C4-2B (cell line): ENCODE results near the gene CEP250.

Source experiments
- H3K27ac ChIP-seq: fragments of 450-650 bp; 2 replicates; pipeline ENCODE4 v1.5.1; 2017
- CTCF ChIP-seq: fragments of 450-650 bp; conservative IDR thresholded peaks from 2 replicates; pipeline ENCODE4 v1.5.1; 2017; ENCODE audit warnings: mild to moderate bottlenecking
- ZFX ChIP-seq: fragments of 450-650 bp; IDR thresholded peaks from 2 replicates; pipeline ENCODE4 v1.6.1; 2017

The CEP250 gene

GRCh38 chr20:35487479-35487878 is 32.1 kb downstream of the CEP250 start:
- H3K27ac ChIP-seq = no peak overlapping the region
- TF ChIP-seq ZFX (no peak), CTCF (no peak)

GRCh38 chr20:35489717-35490116 is 34.3 kb downstream of the CEP250 start:
- H3K27ac ChIP-seq = no peak overlapping the region

GRCh38 chr20:35490736-35491181 is 35.4 kb downstream of the CEP250 start:
- H3K27ac ChIP-seq = no peak overlapping the region
- TF ChIP-seq CTCF = no peak

More at GRCh38 chr20:35489717-35490116, 34.3 kb downstream of the CEP250 start:
- TF ChIP-seq CTCF = no peak
- TF ChIP-seq ZFX = no peak

GRCh38 chr20:35491823-35492222 is 36.4 kb downstream of the CEP250 start:
- H3K27ac ChIP-seq = no peak overlapping the region
- TF ChIP-seq CTCF (no peak), ZFX (no peak)

- TF ChIP-seq ZFX (no peak), CTCF (no peak)
- H3K27ac ChIP-seq = no peak overlapping the region
Measured at GRCh38 chr20:35492352-35492751, 37.0 kb downstream of the CEP250 start.

GRCh38 chr20:35496481-35496880 is 41.1 kb downstream of the CEP250 start:
- no peak overlapping the region for H3K27ac ChIP-seq
- TF ChIP-seq CTCF (no peak), ZFX (no peak)

- TF ChIP-seq ZFX = no peak
- TF ChIP-seq CTCF = no peak
- H3K27ac ChIP-seq = no peak overlapping the region
Measured at GRCh38 chr20:35497320-35497719, 41.9 kb downstream of the CEP250 start.
